Measurements from ENCODE around the gene SP140.

DNA sequence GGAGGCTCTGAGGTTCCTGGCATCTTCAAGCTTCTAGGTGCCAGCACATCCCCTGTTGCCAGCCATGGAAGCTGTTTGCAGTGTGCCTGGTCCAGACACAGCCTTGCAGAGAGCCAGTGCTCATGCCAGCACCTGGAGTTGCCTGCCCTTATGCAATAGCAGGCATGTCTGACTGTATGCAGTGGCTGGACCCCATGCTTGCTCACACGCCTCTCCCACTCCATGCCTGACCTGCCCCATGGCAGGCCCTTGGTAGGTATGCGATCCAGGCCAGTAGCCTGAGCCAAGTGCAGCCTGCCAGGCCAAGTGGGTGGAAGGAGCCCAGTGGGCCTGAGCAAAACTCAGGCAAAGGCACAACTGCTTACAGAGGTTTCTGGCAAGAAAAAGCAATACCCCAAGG, 81.9 kb downstream of the SP140 start:
- TF ChIP-seq, protein P1, sequence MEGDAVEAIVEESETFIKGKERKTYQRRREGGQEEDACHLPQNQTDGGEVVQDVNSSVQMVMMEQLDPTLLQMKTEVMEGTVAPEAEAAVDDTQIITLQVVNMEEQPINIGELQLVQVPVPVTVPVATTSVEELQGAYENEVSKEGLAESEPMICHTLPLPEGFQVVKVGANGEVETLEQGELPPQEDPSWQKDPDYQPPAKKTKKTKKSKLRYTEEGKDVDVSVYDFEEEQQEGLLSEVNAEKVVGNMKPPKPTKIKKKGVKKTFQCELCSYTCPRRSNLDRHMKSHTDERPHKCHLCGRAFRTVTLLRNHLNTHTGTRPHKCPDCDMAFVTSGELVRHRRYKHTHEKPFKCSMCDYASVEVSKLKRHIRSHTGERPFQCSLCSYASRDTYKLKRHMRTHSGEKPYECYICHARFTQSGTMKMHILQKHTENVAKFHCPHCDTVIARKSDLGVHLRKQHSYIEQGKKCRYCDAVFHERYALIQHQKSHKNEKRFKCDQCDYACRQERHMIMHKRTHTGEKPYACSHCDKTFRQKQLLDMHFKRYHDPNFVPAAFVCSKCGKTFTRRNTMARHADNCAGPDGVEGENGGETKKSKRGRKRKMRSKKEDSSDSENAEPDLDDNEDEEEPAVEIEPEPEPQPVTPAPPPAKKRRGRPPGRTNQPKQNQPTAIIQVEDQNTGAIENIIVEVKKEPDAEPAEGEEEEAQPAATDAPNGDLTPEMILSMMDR (IDR thresholded peaks at IDR 0.05) = no peak
- TF ChIP-seq EZH2phosphoT487 (IDR thresholded peaks at IDR 0.05) = no peak

Data from neural progenitor cell (in vitro differentiated cells).